Right cardiac atrium (tissue), 5 donors: ENCODE results near the gene ZNF467. TPM values are rescaled to one million over a fixed set of nuclear protein-coding genes. Genes with fewer than 3 reads are reported as not detected.

Source experiments
- ATAC-seq, 2 donors: fragments of 200-7000 bp; cut with Tn5 transposase; one replicate each; pipeline versions ENCODE4 v1.8.0 to v1.9.1; 2020; ENCODE audit warnings: moderate library complexity in 2 of 2, mild to moderate bottlenecking in 1 of 2
- DNase-seq, 3 donors: peaks; one replicate each; pipeline ENCODE4 v3.0.0-alpha.2; 2020
- H3K27ac ChIP-seq: one replicate; pipeline ENCODE4 v1.5.1; 2013; ENCODE audit warnings: mild to moderate bottlenecking, low read length, control low read depth, moderate library complexity
- H3K27me3 ChIP-seq: one replicate; pipeline ENCODE4 v1.6.1; 2013; ENCODE audit not compliant: control insufficient read depth, insufficient read depth
- H3K4me1 ChIP-seq: one replicate; pipeline ENCODE4 v1.6.1; 2013; ENCODE audit warnings: low read length; ENCODE audit not compliant: control insufficient read depth, insufficient read depth
- H3K4me3 ChIP-seq: one replicate; pipeline ENCODE4 v1.5.1; 2013; ENCODE audit warnings: low read length, control low read depth
- H3K9me3 ChIP-seq: one replicate; pipeline ENCODE4 v1.6.1; 2013; ENCODE audit warnings: low read length; ENCODE audit not compliant: control insufficient read depth
- WGBS: extraction: QIAGEN DNeasy Blood & Tissue Kit; methylation state at CpG from one replicate; pipeline ENCODE4 v1.1.7; 2013; 5-methylcytosine and 5-hydroxymethylcytosine counted together
- intact Hi-C, 4 donors: fragments of 100-400 bp; cut with DNase I; formaldehyde crosslinking; loops; one replicate each; pipeline versions ENCODE4 v1.11.0 to v1.14.0; 2022 to 2023
- polyA plus RNA-seq: library from polyadenylated mRNA; stranded (reverse); fragments of 200-250 nt; gene quantifications from one replicate; pipeline ENCODE4 v1.2.3, GENCODE V29; 2013
- total RNA-seq, 4 donors: library from RNA; stranded (reverse); fragmentation: NEBNext Ultra II Directional; extraction: Animal tissue kit (Norgen Biotek cat#: 25700); gene quantifications; one replicate each; pipeline ENCODE4 v1.2.1, GENCODE V29; 2021
- donor health status: healthy with polysubstance abuse.
- donor health status: DM: no; HTN: yes; CAD: no.
- donor health status: DM: no; HTN: no; CAD: no.
- donor health status: DM: no; HTN: yes; CAD: no; lungs with severe emphysema.
- donor health status: DM: yes; HTN: yes; CAD: no.

The ZNF467 gene
- total and polyA plus RNA-seq, 5 donors, result 6.6 to 15.6 (median 10.8) TPM

GRCh38 chr7:149783386-149784250 is 10.2 kb upstream of the ZNF467 start:
- DNase-seq (peak in 2 of 3 donors; percentile 47 to 51), ATAC-seq (peak in 1 of 2 donors; percentile 8)
- Histone ChIP-seq H3K27ac (no peak overlapping the region), H3K4me3 (no peak overlapping the region), H3K4me1 (no peaks in the 10 kb centered on the region), H3K27me3 (no peaks in the 10 kb centered on the region), H3K9me3 (no peaks in the 10 kb centered on the region)
- WGBS, result 68% methylated on average over 22 of the region's 22 CpGs
- intact Hi-C loops, result no loop called here

- Histone ChIP-seq H3K9me3 (no peaks in the 10 kb centered on the region), H3K4me3 (no peak overlapping the region), H3K27me3 (no peaks in the 10 kb centered on the region), H3K27ac (no peak overlapping the region), H3K4me1 (no peaks in the 10 kb centered on the region)
- ATAC-seq (no peak), DNase-seq (peak in 2 of 3 donors; percentile 54 to 67)
- intact Hi-C loops, result no loop called here
- 71% methylated on average over 18 of the region's 18 CpGs for WGBS
Measured at GRCh38 chr7:149782682-149783345, 9.4 kb upstream of the ZNF467 start.

- intact Hi-C loops, result no loop called here
Measured at GRCh38 chr7:149781921-149782320, 8.5 kb upstream of the ZNF467 start.

GRCh38 chr7:149780636-149781419 is 7.4 kb upstream of the ZNF467 start:
- Histone ChIP-seq H3K4me3 (no peak overlapping the region), H3K27me3 (no peaks in the 10 kb centered on the region), H3K4me1 (peaks cover 2% of the 10 kb centered on the region), H3K9me3 (no peaks in the 10 kb centered on the region), H3K27ac (no peak overlapping the region)
- DNase-seq (peak in 2 of 3 donors; percentile 37 to 39), ATAC-seq (no peak)
- intact Hi-C loops, result no loop called here
- whole genome bisulfite sequencing, result 85% methylated on average over 16 of the region's 16 CpGs

More at GRCh38 chr7:149781921-149782320, 8.5 kb upstream of the ZNF467 start:
- Histone ChIP-seq H3K9me3 (no peaks in the 10 kb centered on the region), H3K4me3 (no peak overlapping the region), H3K27ac (no peak overlapping the region), H3K4me1 (no peaks in the 10 kb centered on the region), H3K27me3 (no peaks in the 10 kb centered on the region)
- peak in 1 of 3 donors; percentile 37 for DNase-seq
- no peak for ATAC-seq
- WGBS, result 94% methylated on average over 13 of the region's 13 CpGs

- no peaks in the 10 kb centered on the region for H3K27me3 ChIP-seq
- no peaks in the 10 kb centered on the region for H3K9me3 ChIP-seq
- DNase-seq, result peak in 2 of 3 donors; percentile 36 to 47
- intact Hi-C loops, result no loop called here
- ATAC-seq, result no peak
- no peak overlapping the region for H3K27ac ChIP-seq
- H3K4me3 ChIP-seq, result no peak overlapping the region
- H3K4me1 ChIP-seq, result peaks cover 2% of the 10 kb centered on the region
- WGBS, result 93% methylated on average over 17 of the region's 17 CpGs
Measured at GRCh38 chr7:149780056-149780455, 6.7 kb upstream of the ZNF467 start.

GRCh38 chr7:149779502-149779805 is 6.1 kb upstream of the ZNF467 start:
- ATAC-seq, result no peak
- WGBS, result 76% methylated on average over 4 of the region's 4 CpGs
- Histone ChIP-seq H3K27ac (no peak overlapping the region), H3K27me3 (no peaks in the 10 kb centered on the region), H3K4me3 (no peak overlapping the region), H3K4me1 (peaks cover 2% of the 10 kb centered on the region), H3K9me3 (no peaks in the 10 kb centered on the region)
- intact Hi-C loops, result no loop called here
- peak in 1 of 3 donors; percentile 25 for DNase-seq

- Histone ChIP-seq H3K4me3 (no peak overlapping the region), H3K27ac (no peak overlapping the region), H3K9me3 (no peaks in the 10 kb centered on the region), H3K4me1 (peaks cover 2% of the 10 kb centered on the region), H3K27me3 (no peaks in the 10 kb centered on the region)
- 74% methylated on average over 11 of the region's 11 CpGs for WGBS
- ATAC-seq (no peak), DNase-seq (peak in 1 of 3 donors; percentile 54)
- intact Hi-C loops, result no loop called here
Measured at GRCh38 chr7:149778696-149779501, 5.5 kb upstream of the ZNF467 start.

- no peak overlapping the region for H3K27ac ChIP-seq
- H3K27me3 ChIP-seq, result no peaks in the 10 kb centered on the region
- no peak overlapping the region for H3K4me3 ChIP-seq
- H3K9me3 ChIP-seq, result no peaks in the 10 kb centered on the region
- ATAC-seq (no peak), DNase-seq (no peak)
- peaks cover 2% of the 10 kb centered on the region for H3K4me1 ChIP-seq
- intact Hi-C loops, result no loop called here
- WGBS, result 69% methylated on average over 5 of the region's 5 CpGs
Measured at GRCh38 chr7:149778327-149778637, 4.9 kb upstream of the ZNF467 start.

GRCh38 chr7:149777551-149778326 is 4.4 kb upstream of the ZNF467 start:
- no peaks in the 10 kb centered on the region for H3K27me3 ChIP-seq
- peak in 2 of 3 donors; percentile 39 to 47 for DNase-seq
- H3K4me3 ChIP-seq, result no peak overlapping the region
- intact Hi-C loops, result no loop called here
- ATAC-seq, result no peak
- WGBS, result 87% methylated on average over 19 of the region's 19 CpGs
- H3K9me3 ChIP-seq, result no peaks in the 10 kb centered on the region
- H3K4me1 ChIP-seq, result peaks cover 2% of the 10 kb centered on the region
- H3K27ac ChIP-seq, result no peak overlapping the region

- 77% methylated on average over 13 of the region's 13 CpGs for WGBS
- H3K4me1 ChIP-seq, result peaks cover 2% of the 10 kb centered on the region
- no peak overlapping the region for H3K27ac ChIP-seq
- H3K4me3 ChIP-seq, result no peak overlapping the region
- DNase-seq, result peak in 2 of 3 donors; percentile 60 to 62
- intact Hi-C loops, result no loop called here
- no peaks in the 10 kb centered on the region for H3K9me3 ChIP-seq
- H3K27me3 ChIP-seq, result no peaks in the 10 kb centered on the region
- ATAC-seq, result no peak
Measured at GRCh38 chr7:149776848-149777407, 3.5 kb upstream of the ZNF467 start.
